WTC11 (cell line): Measurements from ENCODE around the gene ITPR3. TPM values are rescaled to one million over a fixed set of nuclear protein-coding genes. Genes with fewer than 3 reads are reported as not detected.

Experiments
- ATAC-seq: fragments of 200-7000 bp; cut with Tn5 transposase; 2 replicates; pipeline ENCODE4 v1.10.0; 2021; ENCODE audit warnings: mild to moderate bottlenecking, moderate library complexity
- CTCF ChIA-PET: fragments of 300-600 bp; sonication (Branson Sonifier 250); formaldehyde crosslinking; loops from one replicate; lab custom pipeline; 2021; ENCODE audit warnings: antibody characterized with exemption; lab: Charles Lee
- POLR2A ChIA-PET: fragments of 350-600 bp; sonication (Branson Sonifier 250); formaldehyde crosslinking; loops from one replicate; lab custom pipeline; 2021; ENCODE audit warnings: antibody characterized with exemption; lab: Charles Lee
- DNase-seq: peaks from one replicate; pipeline ENCODE4 v3.0.0; 2021; ENCODE audit warnings: low spot score
- H3K27ac Mint-ChIP-seq: 2 replicates; pipeline ENCODE4 v1.8.0; 2021; ENCODE audit warnings: mixed read lengths
- H3K27me3 Mint-ChIP-seq: 2 replicates; pipeline ENCODE4 v1.8.0; 2021; ENCODE audit warnings: low read depth, mild to moderate bottlenecking, moderate library complexity, mixed read lengths
- H3K36me3 Mint-ChIP-seq: 2 replicates; pipeline ENCODE4 v1.8.0; 2021; ENCODE audit warnings: mixed read lengths
- H3K4me1 Mint-ChIP-seq: 2 replicates; pipeline ENCODE4 v1.8.0; 2022; ENCODE audit warnings: mixed read lengths
- H3K4me3 Mint-ChIP-seq: 2 replicates; pipeline ENCODE4 v1.8.0; 2021; ENCODE audit warnings: mild to moderate bottlenecking, moderate library complexity, mixed read lengths
- H3K9me3 Mint-ChIP-seq: 2 replicates; pipeline ENCODE4 v1.8.0; 2021; ENCODE audit warnings: mixed read lengths
- ATF6 ChIP-seq: sonication (generic); formaldehyde crosslinking; IDR thresholded peaks from 2 replicates; pipeline ENCODE4 v1.8.1; 2023; ENCODE audit warnings: mild to moderate bottlenecking, missing genetic modification reagents
- GABPB1 ChIP-seq: sonication (generic); formaldehyde crosslinking; IDR thresholded peaks from 2 replicates; pipeline ENCODE4 v1.8.1; 2023; ENCODE audit warnings: mild to moderate bottlenecking, missing genetic modification reagents
- HMGXB4 ChIP-seq: sonication (generic); formaldehyde crosslinking; IDR thresholded peaks from 2 replicates; pipeline ENCODE4 v1.8.1; 2023; ENCODE audit warnings: mild to moderate bottlenecking, moderate library complexity, missing genetic modification reagents
- JUN ChIP-seq: sonication (generic); formaldehyde crosslinking; IDR thresholded peaks from 2 replicates; pipeline ENCODE4 v1.8.0; 2023; ENCODE audit warnings: mild to moderate bottlenecking, missing genetic modification reagents
- KAT7 ChIP-seq: sonication (generic); formaldehyde crosslinking; IDR thresholded peaks from 2 replicates; pipeline ENCODE4 v1.8.1; 2023; ENCODE audit warnings: missing genetic modification reagents, mild to moderate bottlenecking, borderline replicate concordance
- NR2C2 ChIP-seq: sonication (generic); formaldehyde crosslinking; IDR thresholded peaks from 2 replicates; pipeline ENCODE4 v1.8.0; 2022; ENCODE audit warnings: mild to moderate bottlenecking, missing genetic modification reagents
- STAT6 ChIP-seq: sonication (generic); formaldehyde crosslinking; conservative IDR thresholded peaks from 2 replicates; pipeline ENCODE4 v1.8.1; 2023; ENCODE audit warnings: mild to moderate bottlenecking, low read depth, missing genetic modification reagents, moderate library complexity
- ZBTB21 ChIP-seq: sonication (generic); formaldehyde crosslinking; IDR thresholded peaks from 2 replicates; pipeline ENCODE4 v1.8.1; 2023; ENCODE audit warnings: mild to moderate bottlenecking, missing genetic modification reagents, borderline replicate concordance
- ZNF232 ChIP-seq: sonication (generic); formaldehyde crosslinking; IDR thresholded peaks from 2 replicates; pipeline ENCODE4 v1.8.0; 2022; ENCODE audit warnings: mild to moderate bottlenecking, missing genetic modification reagents
- ZNF416 ChIP-seq: fragments of 250-450 bp; sonication (Bioruptor Pico); IDR thresholded peaks from 2 replicates; pipeline ENCODE4 v1.9.0; 2021; ENCODE audit warnings: mild to moderate bottlenecking, inconsistent platforms
- ZNF671 ChIP-seq: fragments of 250-450 bp; sonication (Bioruptor Pico); IDR thresholded peaks from 2 replicates; pipeline ENCODE4 v1.8.0; 2021; ENCODE audit warnings: mild to moderate bottlenecking
- total RNA-seq: library from RNA; stranded (reverse); gene quantifications from 3 replicates; pipeline ENCODE4 v1.2.3, GENCODE V29; 2021
- TF ChIP-seq, protein P1 (sequence below): fragments of 250-450 bp; sonication (Bioruptor Pico); IDR thresholded peaks from 2 replicates; pipeline ENCODE4 v1.8.0; 2021; ENCODE audit warnings: mild to moderate bottlenecking
- TF ChIP-seq, protein P2 (sequence below): sonication (generic); formaldehyde crosslinking; IDR thresholded peaks from 2 replicates; pipeline ENCODE4 v1.8.0; 2022; ENCODE audit warnings: missing genetic modification reagents
- TF ChIP-seq, protein P3 (sequence below): sonication (generic); formaldehyde crosslinking; IDR thresholded peaks from 2 replicates; pipeline ENCODE4 v1.8.0; 2022; ENCODE audit warnings: mild to moderate bottlenecking, missing genetic modification reagents
- TF ChIP-seq, protein P4 (sequence below): sonication (generic); formaldehyde crosslinking; IDR thresholded peaks from 2 replicates; pipeline ENCODE4 v1.8.0; 2023; ENCODE audit warnings: missing genetic modification reagents

ITPR3 gene
- total RNA-seq, 1 experiment from 2014 or later, result 47.3 TPM

DNA sequence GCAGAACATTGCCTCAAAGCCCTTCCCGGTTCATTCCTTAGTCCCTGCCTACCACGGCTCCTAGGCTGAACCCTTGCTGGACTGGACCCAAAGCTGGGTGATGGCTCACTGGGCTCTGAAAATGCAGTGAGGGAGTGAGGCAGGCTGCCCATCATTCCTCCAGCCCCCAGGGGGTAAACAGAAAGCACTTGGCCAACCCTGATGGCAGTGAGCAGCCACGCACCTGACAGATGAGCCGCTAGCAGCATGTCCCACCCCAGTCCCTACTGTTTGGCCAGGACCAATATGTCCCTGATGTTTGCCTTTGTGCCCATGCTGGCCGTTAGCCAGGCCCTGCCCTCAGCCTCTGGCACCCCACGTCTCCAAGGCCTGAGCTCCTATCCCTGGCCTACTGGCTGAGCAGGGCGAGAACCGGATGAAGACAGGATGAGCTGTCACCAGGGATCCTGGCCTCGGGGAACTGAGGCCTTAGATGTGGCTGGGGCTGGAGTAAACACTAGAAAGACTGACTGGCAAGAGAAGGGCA, 21.6 kb upstream of the ITPR3 start (continued):
- no peak for TF ChIP-seq ZBTB21 (CRISPR knock-in tag)
- TF ChIP-seq GABPB1 (CRISPR knock-in tag), result no peak
- no peak for TF ChIP-seq ZNF671 (CRISPR knock-in tag)
- TF ChIP-seq, protein P1, sequence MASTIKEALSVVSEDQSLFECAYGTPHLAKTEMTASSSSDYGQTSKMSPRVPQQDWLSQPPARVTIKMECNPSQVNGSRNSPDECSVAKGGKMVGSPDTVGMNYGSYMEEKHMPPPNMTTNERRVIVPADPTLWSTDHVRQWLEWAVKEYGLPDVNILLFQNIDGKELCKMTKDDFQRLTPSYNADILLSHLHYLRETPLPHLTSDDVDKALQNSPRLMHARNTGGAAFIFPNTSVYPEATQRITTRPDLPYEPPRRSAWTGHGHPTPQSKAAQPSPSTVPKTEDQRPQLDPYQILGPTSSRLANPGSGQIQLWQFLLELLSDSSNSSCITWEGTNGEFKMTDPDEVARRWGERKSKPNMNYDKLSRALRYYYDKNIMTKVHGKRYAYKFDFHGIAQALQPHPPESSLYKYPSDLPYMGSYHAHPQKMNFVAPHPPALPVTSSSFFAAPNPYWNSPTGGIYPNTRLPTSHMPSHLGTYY (CRISPR knock-in tag), result no peak

GRCh38 chr6:33600761-33601160, 20.4 kb upstream of the ITPR3 start:
- Mint-ChIP-seq H3K36me3 (peaks cover 4% of the 10 kb centered on the region; the same call in 1 of the 2 replicates), H3K4me3 (no peak overlapping the region), H3K27ac (peak overlapping the region; percentile 83; the same call in 1 of the 2 replicates), H3K9me3 (peaks cover 8% of the 10 kb centered on the region), H3K27me3 (no peaks in the 10 kb centered on the region; the same call in 1 of the 2 replicates), H3K4me1 (no peaks in the 10 kb centered on the region; the same call in 1 of the 2 replicates)
- POLR2A ChIA-PET, result no interaction called here
- DNase-seq (no peak), ATAC-seq (no peak)
- CTCF ChIA-PET, result interaction anchor here (1.0 to 2.7 kb wide), 3 partner anchors 11 to 21 kb away, joined by 3 to 7 read pairs (median 7); partner anchors contain the start of gene ITPR3
- TF ChIP-seq ATF6 (CRISPR knock-in tag) (no peak), KAT7 (CRISPR knock-in tag) (no peak)
- TF ChIP-seq, protein P2, sequence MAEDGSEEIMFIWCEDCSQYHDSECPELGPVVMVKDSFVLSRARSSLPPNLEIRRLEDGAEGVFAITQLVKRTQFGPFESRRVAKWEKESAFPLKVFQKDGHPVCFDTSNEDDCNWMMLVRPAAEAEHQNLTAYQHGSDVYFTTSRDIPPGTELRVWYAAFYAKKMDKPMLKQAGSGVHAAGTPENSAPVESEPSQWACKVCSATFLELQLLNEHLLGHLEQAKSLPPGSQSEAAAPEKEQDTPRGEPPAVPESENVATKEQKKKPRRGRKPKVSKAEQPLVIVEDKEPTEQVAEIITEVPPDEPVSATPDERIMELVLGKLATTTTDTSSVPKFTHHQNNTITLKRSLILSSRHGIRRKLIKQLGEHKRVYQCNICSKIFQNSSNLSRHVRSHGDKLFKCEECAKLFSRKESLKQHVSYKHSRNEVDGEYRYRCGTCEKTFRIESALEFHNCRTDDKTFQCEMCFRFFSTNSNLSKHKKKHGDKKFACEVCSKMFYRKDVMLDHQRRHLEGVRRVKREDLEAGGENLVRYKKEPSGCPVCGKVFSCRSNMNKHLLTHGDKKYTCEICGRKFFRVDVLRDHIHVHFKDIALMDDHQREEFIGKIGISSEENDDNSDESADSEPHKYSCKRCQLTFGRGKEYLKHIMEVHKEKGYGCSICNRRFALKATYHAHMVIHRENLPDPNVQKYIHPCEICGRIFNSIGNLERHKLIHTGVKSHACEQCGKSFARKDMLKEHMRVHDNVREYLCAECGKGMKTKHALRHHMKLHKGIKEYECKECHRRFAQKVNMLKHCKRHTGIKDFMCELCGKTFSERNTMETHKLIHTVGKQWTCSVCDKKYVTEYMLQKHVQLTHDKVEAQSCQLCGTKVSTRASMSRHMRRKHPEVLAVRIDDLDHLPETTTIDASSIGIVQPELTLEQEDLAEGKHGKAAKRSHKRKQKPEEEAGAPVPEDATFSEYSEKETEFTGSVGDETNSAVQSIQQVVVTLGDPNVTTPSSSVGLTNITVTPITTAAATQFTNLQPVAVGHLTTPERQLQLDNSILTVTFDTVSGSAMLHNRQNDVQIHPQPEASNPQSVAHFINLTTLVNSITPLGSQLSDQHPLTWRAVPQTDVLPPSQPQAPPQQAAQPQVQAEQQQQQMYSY (CRISPR knock-in tag), result no peak
- TF ChIP-seq, protein P3, sequence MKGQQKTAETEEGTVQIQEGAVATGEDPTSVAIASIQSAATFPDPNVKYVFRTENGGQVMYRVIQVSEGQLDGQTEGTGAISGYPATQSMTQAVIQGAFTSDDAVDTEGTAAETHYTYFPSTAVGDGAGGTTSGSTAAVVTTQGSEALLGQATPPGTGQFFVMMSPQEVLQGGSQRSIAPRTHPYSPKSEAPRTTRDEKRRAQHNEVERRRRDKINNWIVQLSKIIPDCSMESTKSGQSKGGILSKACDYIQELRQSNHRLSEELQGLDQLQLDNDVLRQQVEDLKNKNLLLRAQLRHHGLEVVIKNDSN, result no peak

- POLR2A ChIA-PET, result no interaction called here
- DNase-seq (no peak), ATAC-seq (no peak)
- no peak overlapping the region for H3K4me3 Mint-ChIP-seq
- H3K27ac Mint-ChIP-seq, result no peak overlapping the region
- no peaks in the 10 kb centered on the region; the same call in 1 of the 2 replicates for H3K27me3 Mint-ChIP-seq
- H3K4me1 Mint-ChIP-seq, result peaks cover 9% of the 10 kb centered on the region
- H3K9me3 Mint-ChIP-seq, result peaks cover 8% of the 10 kb centered on the region
- CTCF ChIA-PET, result interaction anchor here (2.7 kb wide), 1 partner anchor 20 kb away, joined by 7 read pairs; the partner anchor contains the start of gene ITPR3
- H3K36me3 Mint-ChIP-seq, result peaks cover 4% of the 10 kb centered on the region; the same call in 1 of the 2 replicates
- TF ChIP-seq, protein P4, sequence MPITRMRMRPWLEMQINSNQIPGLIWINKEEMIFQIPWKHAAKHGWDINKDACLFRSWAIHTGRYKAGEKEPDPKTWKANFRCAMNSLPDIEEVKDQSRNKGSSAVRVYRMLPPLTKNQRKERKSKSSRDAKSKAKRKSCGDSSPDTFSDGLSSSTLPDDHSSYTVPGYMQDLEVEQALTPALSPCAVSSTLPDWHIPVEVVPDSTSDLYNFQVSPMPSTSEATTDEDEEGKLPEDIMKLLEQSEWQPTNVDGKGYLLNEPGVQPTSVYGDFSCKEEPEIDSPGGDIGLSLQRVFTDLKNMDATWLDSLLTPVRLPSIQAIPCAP (CRISPR knock-in tag), result no peak
- TF ChIP-seq HMGXB4 (CRISPR knock-in tag), result no peak
- TF ChIP-seq ZNF232, result no peak
- no peak for TF ChIP-seq NR2C2 (CRISPR knock-in tag)
- TF ChIP-seq ZNF416 (CRISPR knock-in tag), result no peak
- no peak for TF ChIP-seq JUN (CRISPR knock-in tag)
- TF ChIP-seq STAT6 (CRISPR knock-in tag), result no peak
Observed at GRCh38 chr6:33602180-33602579, 18.9 kb upstream of the ITPR3 start.
